ENCODE data around the gene HAPSTR1.

The HAPSTR1 gene

GRCh38 chr16:9114112-9114511, 22.7 kb downstream of the HAPSTR1 start:
- H3K4me1 ChIP-seq (ENCODE audit: insufficient read depth, low read length): peaks cover 50% of the 10 kb centered on the region
- H3K9ac ChIP-seq (ENCODE audit: low read depth, low read length): no peak overlapping the region
- peaks cover 22% of the 10 kb centered on the region for H3K36me3 ChIP-seq (ENCODE audit: insufficient read depth, low read length)
- no peaks in the 10 kb centered on the region for H3K9me3 ChIP-seq (ENCODE audit: control insufficient read depth, insufficient read depth, low read length)

GRCh38 chr16:9114842-9115241, 23.4 kb downstream of the HAPSTR1 start:
- H3K4me1 ChIP-seq (ENCODE audit: insufficient read depth, low read length): peaks cover 42% of the 10 kb centered on the region

GRCh38 chr16:9115277-9115676, 23.8 kb downstream of the HAPSTR1 start:
- Histone ChIP-seq H3K4me1 (ENCODE audit: insufficient read depth, low read length) (peaks cover 38% of the 10 kb centered on the region), H3K36me3 (ENCODE audit: insufficient read depth, low read length) (peaks cover 22% of the 10 kb centered on the region), H3K9me3 (ENCODE audit: control insufficient read depth, insufficient read depth, low read length) (no peaks in the 10 kb centered on the region), H3K9ac (ENCODE audit: low read depth, low read length) (no peak overlapping the region)

More at GRCh38 chr16:9114842-9115241, 23.4 kb downstream of the HAPSTR1 start:
- Histone ChIP-seq H3K9me3 (ENCODE audit: control insufficient read depth, insufficient read depth, low read length) (no peaks in the 10 kb centered on the region), H3K36me3 (ENCODE audit: insufficient read depth, low read length) (peaks cover 22% of the 10 kb centered on the region), H3K9ac (ENCODE audit: low read depth, low read length) (no peak overlapping the region)

- Histone ChIP-seq H3K36me3 (ENCODE audit: insufficient read depth, low read length) (peaks cover 22% of the 10 kb centered on the region), H3K4me1 (ENCODE audit: insufficient read depth, low read length) (peaks cover 35% of the 10 kb centered on the region)
Observed at GRCh38 chr16:9116141-9116540, 24.7 kb downstream of the HAPSTR1 start.

GRCh38 chr16:9118170-9118569, 26.7 kb downstream of the HAPSTR1 start:
- Histone ChIP-seq H3K9me3 (ENCODE audit: control insufficient read depth, insufficient read depth, low read length) (no peaks in the 10 kb centered on the region), H3K36me3 (ENCODE audit: insufficient read depth, low read length) (peaks cover 17% of the 10 kb centered on the region), H3K4me1 (ENCODE audit: insufficient read depth, low read length) (peaks cover 21% of the 10 kb centered on the region), H3K9ac (ENCODE audit: low read depth, low read length) (no peak overlapping the region)

More at GRCh38 chr16:9116141-9116540, 24.7 kb downstream of the HAPSTR1 start:
- H3K9ac ChIP-seq (ENCODE audit: low read depth, low read length): no peak overlapping the region
- no peaks in the 10 kb centered on the region for H3K9me3 ChIP-seq (ENCODE audit: control insufficient read depth, insufficient read depth, low read length)

GRCh38 chr16:9119795-9120194, 28.4 kb downstream of the HAPSTR1 start:
- Histone ChIP-seq H3K9me3 (ENCODE audit: control insufficient read depth, insufficient read depth, low read length) (no peaks in the 10 kb centered on the region), H3K36me3 (ENCODE audit: insufficient read depth, low read length) (peaks cover 17% of the 10 kb centered on the region)

GRCh38 chr16:9122342-9122741, 30.9 kb downstream of the HAPSTR1 start:
- Histone ChIP-seq H3K9ac (ENCODE audit: low read depth, low read length) (no peak overlapping the region), H3K36me3 (ENCODE audit: insufficient read depth, low read length) (peaks cover 9% of the 10 kb centered on the region), H3K4me1 (ENCODE audit: insufficient read depth, low read length) (peaks cover 12% of the 10 kb centered on the region), H3K9me3 (ENCODE audit: control insufficient read depth, insufficient read depth, low read length) (no peaks in the 10 kb centered on the region)

More at GRCh38 chr16:9119795-9120194, 28.4 kb downstream of the HAPSTR1 start:
- Histone ChIP-seq H3K4me1 (ENCODE audit: insufficient read depth, low read length) (peaks cover 11% of the 10 kb centered on the region), H3K9ac (ENCODE audit: low read depth, low read length) (no peak overlapping the region)

- H3K36me3 ChIP-seq (ENCODE audit: insufficient read depth, low read length): peaks cover 5% of the 10 kb centered on the region; the same call in 1 of the 2 replicates
- H3K9me3 ChIP-seq (ENCODE audit: control insufficient read depth, insufficient read depth, low read length): no peaks in the 10 kb centered on the region
- no peak overlapping the region for H3K9ac ChIP-seq (ENCODE audit: low read depth, low read length)
- peaks cover 15% of the 10 kb centered on the region for H3K4me1 ChIP-seq (ENCODE audit: insufficient read depth, low read length)
Observed at GRCh38 chr16:9122969-9123368, 31.5 kb downstream of the HAPSTR1 start.

GRCh38 chr16:9123401-9123800, 32.0 kb downstream of the HAPSTR1 start:
- no peaks in the 10 kb centered on the region for H3K9me3 ChIP-seq (ENCODE audit: control insufficient read depth, insufficient read depth, low read length)
- no peak overlapping the region for H3K9ac ChIP-seq (ENCODE audit: low read depth, low read length)
- H3K36me3 ChIP-seq (ENCODE audit: insufficient read depth, low read length): peaks cover 5% of the 10 kb centered on the region; the same call in 1 of the 2 replicates
- H3K4me1 ChIP-seq (ENCODE audit: insufficient read depth, low read length): peaks cover 18% of the 10 kb centered on the region

GRCh38 chr16:9123871-9124270, 32.4 kb downstream of the HAPSTR1 start:
- Histone ChIP-seq H3K4me1 (ENCODE audit: insufficient read depth, low read length) (peaks cover 18% of the 10 kb centered on the region), H3K36me3 (ENCODE audit: insufficient read depth, low read length) (peaks cover 5% of the 10 kb centered on the region; the same call in 1 of the 2 replicates), H3K9me3 (ENCODE audit: control insufficient read depth, insufficient read depth, low read length) (no peaks in the 10 kb centered on the region), H3K9ac (ENCODE audit: low read depth, low read length) (no peak overlapping the region)

GRCh38 chr16:9124444-9124843, 33.0 kb downstream of the HAPSTR1 start:
- no peak overlapping the region for H3K9ac ChIP-seq (ENCODE audit: low read depth, low read length)
- H3K4me1 ChIP-seq (ENCODE audit: insufficient read depth, low read length): peaks cover 18% of the 10 kb centered on the region

GRCh38 chr16:9124908-9125584, 33.6 kb downstream of the HAPSTR1 start:
- Histone ChIP-seq H3K9ac (ENCODE audit: low read depth, low read length) (no peak overlapping the region), H3K9me3 (ENCODE audit: control insufficient read depth, insufficient read depth, low read length) (no peaks in the 10 kb centered on the region), H3K4me1 (ENCODE audit: insufficient read depth, low read length) (peaks cover 18% of the 10 kb centered on the region), H3K36me3 (ENCODE audit: insufficient read depth, low read length) (no peaks in the 10 kb centered on the region; the same call in 1 of the 2 replicates)

More at GRCh38 chr16:9124444-9124843, 33.0 kb downstream of the HAPSTR1 start:
- H3K36me3 ChIP-seq (ENCODE audit: insufficient read depth, low read length): no peaks in the 10 kb centered on the region; the same call in 1 of the 2 replicates
- H3K9me3 ChIP-seq (ENCODE audit: control insufficient read depth, insufficient read depth, low read length): no peaks in the 10 kb centered on the region

GRCh38 chr16:9125658-9126505, 34.4 kb downstream of the HAPSTR1 start:
- Histone ChIP-seq H3K9me3 (ENCODE audit: control insufficient read depth, insufficient read depth, low read length) (no peaks in the 10 kb centered on the region), H3K36me3 (ENCODE audit: insufficient read depth, low read length) (no peaks in the 10 kb centered on the region; the same call in 1 of the 2 replicates), H3K9ac (ENCODE audit: low read depth, low read length) (no peak overlapping the region), H3K4me1 (ENCODE audit: insufficient read depth, low read length) (peaks cover 18% of the 10 kb centered on the region)

- no peak overlapping the region for H3K9ac ChIP-seq (ENCODE audit: low read depth, low read length)
- no peaks in the 10 kb centered on the region for H3K9me3 ChIP-seq (ENCODE audit: control insufficient read depth, insufficient read depth, low read length)
- H3K4me1 ChIP-seq (ENCODE audit: insufficient read depth, low read length): peaks cover 18% of the 10 kb centered on the region
- no peaks in the 10 kb centered on the region; the same call in 1 of the 2 replicates for H3K36me3 ChIP-seq (ENCODE audit: insufficient read depth, low read length)
Observed at GRCh38 chr16:9126609-9127008, 35.2 kb downstream of the HAPSTR1 start.
